NCI-H524 (cell line): ENCODE results near the gene P3H3.
"Not testable (repeated sequence)": the region's sequence is repeated elsewhere in the genome, so short reads cannot be mapped to it uniquely, and the experiment has no call there.

Experiments used
- DNase-seq, 2 experiments: peaks; one replicate each; lab custom pipeline; 2025; lab: John Stamatoyannopoulos, UW

The P3H3 gene

DNA sequence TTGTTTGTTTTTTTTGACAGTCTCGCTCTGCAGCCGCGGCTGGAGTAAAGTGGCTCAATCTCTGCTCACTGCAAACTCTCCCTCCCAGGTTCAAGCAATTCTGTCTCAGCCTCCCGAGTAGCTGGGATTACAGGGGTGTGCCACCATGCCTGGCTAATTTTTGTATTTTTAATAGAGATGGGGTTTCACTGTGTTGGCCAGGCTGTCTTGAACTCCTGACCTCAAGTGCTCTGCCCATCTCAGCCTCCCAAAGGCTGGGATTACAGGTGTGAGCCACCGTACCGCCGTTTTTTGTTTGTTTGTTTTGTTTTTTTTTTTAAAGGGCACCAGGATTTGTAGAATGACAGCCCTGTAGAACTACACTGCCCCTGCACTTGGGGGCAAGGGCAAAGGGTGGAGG lies 60.6 kb downstream of the P3H3 start:
- not testable (repeated sequence) for DNase-seq
